Epithelial cell of proximal tubule (primary cell): ENCODE results near the gene VAV3. TPM values are rescaled to one million over a fixed set of nuclear protein-coding genes. Genes with fewer than 3 reads are reported as not detected.

Experiments
- DNase-seq: peaks from one replicate; pipeline ENCODE4 v3.0.0-alpha.2; 2011; ENCODE audit warnings: low read depth
- H3K4me3 ChIP-seq: 2 replicates; pipeline ENCODE4 v1.5.1; 2011; ENCODE audit warnings: low read depth, mild to moderate bottlenecking, low read length
- total RNA-seq: library from RNA; depleted of rRNA; stranded (reverse); fragments of >200 nt; gene quantifications from 2 replicates; pipeline ENCODE4 v1.2.3, GENCODE V29; 2015
- TF ChIP-seq, protein P1 (sequence below): conservative IDR thresholded peaks from 2 replicates; pipeline ENCODE4 v1.5.1; 2012; ENCODE audit warnings: low read depth, mild to moderate bottlenecking, low read length

VAV3 gene
- total RNA-seq, 1 donor from 2014 or later, result 9.7 TPM

DNA sequence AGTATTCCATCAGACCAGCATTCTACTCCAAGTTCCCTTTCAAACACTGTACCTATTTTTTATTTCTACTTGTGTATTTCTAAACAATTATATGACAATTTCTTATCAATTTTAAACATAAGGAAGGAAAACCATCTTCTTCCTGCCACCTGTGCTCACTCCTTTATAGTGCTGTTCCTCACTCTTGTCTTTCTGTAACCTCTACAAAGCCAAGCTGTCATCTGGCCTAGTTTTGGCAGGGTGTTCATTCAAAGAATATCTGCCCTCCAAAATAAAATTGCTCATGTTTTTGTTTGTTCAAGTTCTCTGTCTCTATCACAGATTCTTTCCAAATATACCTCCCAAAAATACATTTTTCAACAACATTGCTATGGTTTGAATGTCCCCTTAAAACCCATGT is 360.2 kb downstream of the VAV3 start:
- TF ChIP-seq, protein P1, sequence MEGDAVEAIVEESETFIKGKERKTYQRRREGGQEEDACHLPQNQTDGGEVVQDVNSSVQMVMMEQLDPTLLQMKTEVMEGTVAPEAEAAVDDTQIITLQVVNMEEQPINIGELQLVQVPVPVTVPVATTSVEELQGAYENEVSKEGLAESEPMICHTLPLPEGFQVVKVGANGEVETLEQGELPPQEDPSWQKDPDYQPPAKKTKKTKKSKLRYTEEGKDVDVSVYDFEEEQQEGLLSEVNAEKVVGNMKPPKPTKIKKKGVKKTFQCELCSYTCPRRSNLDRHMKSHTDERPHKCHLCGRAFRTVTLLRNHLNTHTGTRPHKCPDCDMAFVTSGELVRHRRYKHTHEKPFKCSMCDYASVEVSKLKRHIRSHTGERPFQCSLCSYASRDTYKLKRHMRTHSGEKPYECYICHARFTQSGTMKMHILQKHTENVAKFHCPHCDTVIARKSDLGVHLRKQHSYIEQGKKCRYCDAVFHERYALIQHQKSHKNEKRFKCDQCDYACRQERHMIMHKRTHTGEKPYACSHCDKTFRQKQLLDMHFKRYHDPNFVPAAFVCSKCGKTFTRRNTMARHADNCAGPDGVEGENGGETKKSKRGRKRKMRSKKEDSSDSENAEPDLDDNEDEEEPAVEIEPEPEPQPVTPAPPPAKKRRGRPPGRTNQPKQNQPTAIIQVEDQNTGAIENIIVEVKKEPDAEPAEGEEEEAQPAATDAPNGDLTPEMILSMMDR, result no peak
- no peak for DNase-seq
- H3K4me3 ChIP-seq, result no peak overlapping the region

DNA sequence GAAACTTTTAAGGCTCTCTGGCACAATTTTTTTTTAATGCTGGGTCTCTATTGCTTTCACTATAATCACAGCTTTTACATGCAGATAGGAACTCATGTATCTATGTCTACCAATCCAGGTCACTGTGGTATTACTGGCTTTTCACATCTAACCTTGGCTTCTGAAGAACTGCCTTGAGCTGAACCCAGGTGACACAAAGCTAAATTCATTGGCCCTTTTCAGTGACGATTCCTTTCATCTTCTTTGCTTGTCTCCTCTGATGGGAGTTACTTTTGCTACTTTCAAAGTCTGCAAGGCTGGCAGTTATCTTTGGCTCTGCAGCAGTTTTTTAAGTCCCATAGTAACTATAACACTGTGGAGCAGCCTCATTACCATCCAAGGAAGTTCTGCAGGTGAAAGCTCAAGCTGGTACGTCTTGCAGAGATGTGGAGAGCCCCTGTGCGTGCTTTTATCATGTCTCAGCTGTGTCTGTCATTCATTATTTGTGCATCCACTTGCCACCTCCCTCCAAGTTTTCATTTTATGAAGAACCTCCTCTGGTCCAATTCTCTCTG is 364.3 kb downstream of the VAV3 start:
- TF ChIP-seq, protein P1, result no peak
- H3K4me3 ChIP-seq, result no peak overlapping the region
- DNase-seq, result no peak

DNA sequence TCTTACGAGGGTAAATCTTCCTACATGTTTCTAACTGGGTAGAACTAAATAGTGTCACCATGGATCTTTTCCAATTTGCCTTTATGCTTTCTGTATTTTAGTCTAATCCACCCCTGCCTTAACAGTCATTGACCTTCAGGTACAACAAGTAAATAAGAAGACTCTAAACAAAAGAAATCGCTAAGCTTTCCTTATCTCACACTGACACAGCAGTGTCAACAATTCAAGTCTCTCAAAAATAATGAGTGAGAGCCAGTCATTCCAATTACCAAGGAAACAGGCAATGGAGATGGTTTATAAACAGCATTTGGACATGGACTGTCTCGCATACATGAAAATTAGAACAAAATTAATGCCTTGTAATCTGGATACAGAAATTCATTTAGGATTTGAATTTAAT is 365.8 kb downstream of the VAV3 start:
- TF ChIP-seq, protein P1, result no peak
- no peak overlapping the region for H3K4me3 ChIP-seq
- DNase-seq, result no peak

DNA sequence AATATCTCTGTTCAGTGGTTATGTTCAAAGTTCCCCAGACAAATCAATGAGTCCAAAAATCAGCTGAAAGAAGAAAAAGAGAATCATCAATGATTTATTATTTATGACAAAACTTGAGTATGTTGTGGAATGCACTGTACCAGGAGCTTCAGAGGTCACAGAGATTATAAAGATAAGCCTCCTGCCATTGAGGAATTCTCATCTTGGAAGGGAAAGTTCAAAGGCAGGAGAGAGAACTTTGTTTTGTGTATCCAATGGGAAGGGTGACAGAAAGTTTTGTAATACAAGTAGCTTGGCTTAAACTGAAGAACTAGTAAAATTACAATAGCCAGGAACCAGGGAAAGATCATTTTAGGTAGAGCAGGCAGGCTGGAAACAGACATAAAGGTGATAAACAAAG is 367.7 kb downstream of the VAV3 start:
- no peak for DNase-seq
- TF ChIP-seq, protein P1, result no peak
- H3K4me3 ChIP-seq, result no peak overlapping the region

DNA sequence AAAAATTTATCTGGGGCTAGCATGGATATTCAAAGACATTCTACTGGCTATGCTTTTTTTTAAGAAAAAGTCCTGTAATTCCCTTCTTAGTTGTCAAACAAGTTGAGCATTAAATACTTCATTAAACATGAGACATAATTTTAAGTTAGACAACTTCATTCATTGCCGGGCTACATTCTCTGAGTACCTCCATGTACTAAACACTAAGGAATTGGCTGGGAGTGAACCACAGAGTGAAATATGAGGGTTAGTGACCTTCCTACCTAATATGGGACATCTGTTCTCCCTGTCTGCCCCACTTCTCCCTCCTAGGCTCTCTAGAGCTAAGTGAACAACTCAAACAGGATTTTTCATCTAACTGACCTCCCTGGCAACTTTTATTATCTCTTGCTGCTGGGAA is 370.4 kb downstream of the VAV3 start:
- DNase-seq, result no peak
- TF ChIP-seq, protein P1, result no peak
- no peak overlapping the region for H3K4me3 ChIP-seq

DNA sequence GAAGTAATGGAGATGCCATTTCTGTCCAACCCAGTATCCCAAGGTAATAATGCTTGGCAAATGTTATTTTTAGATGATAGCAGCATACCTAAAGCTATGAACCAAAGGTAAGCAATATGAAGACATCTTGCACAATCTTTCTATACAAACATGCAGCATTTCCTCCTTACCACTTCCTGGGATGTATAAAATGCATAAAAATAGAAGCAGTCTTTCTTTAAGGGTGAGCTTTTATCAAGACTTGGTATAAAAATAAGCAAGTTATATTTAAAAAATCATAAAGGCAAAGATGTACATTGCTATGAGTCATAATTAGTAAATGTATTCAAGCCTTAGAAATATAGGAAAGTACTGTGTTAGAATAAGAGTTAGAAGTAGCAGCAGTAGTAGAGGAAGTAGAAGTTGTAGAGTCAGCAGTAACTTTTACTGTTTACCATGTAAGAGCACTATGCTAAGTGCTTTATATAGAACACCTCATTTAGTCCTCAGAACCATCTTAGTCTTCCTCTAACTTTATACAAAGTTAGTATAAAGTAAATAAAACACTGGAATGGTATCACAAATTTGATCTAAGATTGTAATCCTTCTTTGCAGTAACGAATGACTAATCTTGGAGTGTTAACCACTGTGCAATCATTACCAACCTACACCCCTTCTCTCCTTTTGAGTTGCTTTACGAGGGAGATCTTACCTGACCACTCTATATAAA is 371.3 kb downstream of the VAV3 start:
- DNase-seq, result no peak
- TF ChIP-seq, protein P1, result no peak
- no peak overlapping the region for H3K4me3 ChIP-seq
